HCT116 (cell line): ENCODE results near the gene IQCK. TPM values are rescaled to one million over a fixed set of nuclear protein-coding genes. Genes with fewer than 3 reads are reported as not detected.

Experiments
- ATAC-seq: fragments of 200-7000 bp; cut with Tn5 transposase; 2 replicates; pipeline ENCODE4 v1.9.1; 2020; ENCODE audit warnings: mild to moderate bottlenecking, moderate library complexity
- BruUV-seq: library from RNA; stranded (reverse); fragments of 400-500 nt; replicated peaks from 2 replicates; lab custom pipeline; 2021; lab: Mats Ljungman, UMichigan
- CTCF ChIA-PET: fragments of 300-600 bp; sonication (Branson Sonifier 250); formaldehyde crosslinking; loops from one replicate; lab custom pipeline; 2021; ENCODE audit warnings: antibody characterized with exemption; lab: Charles Lee
- POLR2A ChIA-PET: fragments of 300-600, 350-600 bp; sonication (Branson Sonifier 250); formaldehyde crosslinking; loops from one replicate; lab custom pipeline; 2021; ENCODE audit warnings: antibody characterized with exemption; lab: Charles Lee
- RAD21 ChIA-PET, 2 experiments: fragments of 300-600 bp; sonication (Branson Sonifier 250); formaldehyde crosslinking; loops; one replicate each; lab custom pipeline; 2023; ENCODE audit warnings: low total read pairs in 2 of 2; ENCODE audit not compliant: uncharacterized antibody in 2 of 2, unreplicated experiment in 2 of 2, low non-redundant PET in 1 of 2; lab: Charles Lee
- DNase-seq: peaks from one replicate; pipeline ENCODE4 v3.0.0-alpha.2; 2010; ENCODE audit warnings: low read depth, low spot score
- H2AFZ ChIP-seq: fragments of 200-600 bp; shearing (Covaris generic), sonication (generic); 2 replicates; pipeline ENCODE4 v1.6.1; 2017; ENCODE audit warnings: low read depth, mixed run types, mixed read lengths, antibody characterized with exemption, low read length; ENCODE audit not compliant: poor library complexity, severe bottlenecking
- H3K27ac ChIP-seq: 2 replicates; pipeline ENCODE4 v1.5.1; 2012; ENCODE audit warnings: low read depth, low read length
- H3K27me3 ChIP-seq: fragments of 200-600 bp; sonication (generic); 2 replicates; pipeline ENCODE4 v1.6.1; 2016; ENCODE audit warnings: mixed run types, low read length, mixed read lengths; ENCODE audit not compliant: insufficient read depth
- H3K36me3 ChIP-seq, 2 experiments: fragments of 200-500 bp in 1 of 2; fragments of 200-600 bp in 1 of 2; sonication (Bioruptor generic) in 1 of 2; sonication (generic) in 1 of 2; 2 replicates each; pipeline versions ENCODE4 v1.5.1 to v1.6.1; 2014 to 2016; ENCODE audit warnings: low read length in 2 of 2, inconsistent platforms in 1 of 2, mixed read lengths in 1 of 2, mixed run types in 1 of 2; ENCODE audit not compliant: insufficient read depth in 2 of 2, control insufficient read depth in 1 of 2
- H3K4me1 ChIP-seq, 2 experiments: fragments of 200-600 bp in 1 of 2; sonication (generic) in 1 of 2; 2 replicates each; pipeline versions ENCODE4 v1.5.1 to v1.6.1; 2012 to 2017; ENCODE audit warnings: low read length in 2 of 2, inconsistent platforms in 1 of 2, mild to moderate bottlenecking in 1 of 2, mixed read lengths in 1 of 2, mixed run types in 1 of 2, moderate library complexity in 1 of 2; ENCODE audit not compliant: insufficient read depth in 2 of 2, control insufficient read depth in 1 of 2
- H3K4me2 ChIP-seq: fragments of 200-600 bp; sonication (generic); 2 replicates; pipeline ENCODE4 v1.6.1; 2017; ENCODE audit warnings: mixed run types, low read length, mixed read lengths
- H3K4me3 ChIP-seq, 2 experiments: fragments of 200-600 bp in 1 of 2; sonication (generic) in 1 of 2; replicated peaks in 1 of 2; 2 replicates each; pipeline ENCODE4 v1.5.1; 2011 to 2016; ENCODE audit warnings: low read length in 2 of 2, control low read depth in 1 of 2, low read depth in 1 of 2, mild to moderate bottlenecking in 1 of 2, mixed read lengths in 1 of 2, mixed run types in 1 of 2
- H3K79me2 ChIP-seq: fragments of 200-600 bp; sonication (generic); 2 replicates; pipeline ENCODE4 v1.6.1; 2017; ENCODE audit warnings: mild to moderate bottlenecking, mixed run types, low read length, moderate library complexity, mixed read lengths; ENCODE audit not compliant: insufficient read depth
- H3K9ac ChIP-seq: fragments of 200-600 bp; sonication (generic); 2 replicates; pipeline ENCODE4 v1.6.1; 2016; ENCODE audit warnings: low read length, mixed read lengths
- H3K9me2 ChIP-seq: fragments of 200-600 bp; sonication (generic), shearing (Covaris generic); 2 replicates; pipeline ENCODE4 v1.6.1; 2017; ENCODE audit warnings: mixed run types, mild to moderate bottlenecking, moderate library complexity; ENCODE audit not compliant: insufficient read depth
- H3K9me3 ChIP-seq, 2 experiments: fragments of 200-500 bp in 1 of 2; fragments of 200-600 bp in 1 of 2; sonication (Bioruptor generic) in 1 of 2; sonication (generic) in 1 of 2; 2 replicates each; pipeline ENCODE4 v1.6.1; 2014 to 2017; ENCODE audit warnings: low read length in 2 of 2, mixed read lengths in 2 of 2, inconsistent platforms in 1 of 2, low read depth in 1 of 2, mild to moderate bottlenecking in 1 of 2, mixed run types in 1 of 2, moderate library complexity in 1 of 2; ENCODE audit not compliant: control insufficient read depth in 1 of 2, insufficient read depth in 1 of 2
- H4K20me1 ChIP-seq: fragments of 200-600 bp; sonication (generic), shearing (Covaris generic); 2 replicates; pipeline ENCODE4 v1.6.1; 2017; ENCODE audit warnings: mixed run types, mild to moderate bottlenecking, moderate library complexity; ENCODE audit not compliant: insufficient read depth
- CBX3 ChIP-seq: IDR thresholded peaks from 2 replicates; pipeline ENCODE4 v1.6.1; 2012; ENCODE audit warnings: low read depth
- ELF1 ChIP-seq: IDR thresholded peaks from 2 replicates; pipeline ENCODE4 v1.6.1; 2012; ENCODE audit warnings: low read depth, borderline replicate concordance
- EZH2phosphoT487 ChIP-seq: fragments of 200-600 bp; IDR thresholded peaks from 2 replicates; pipeline ENCODE4 v1.6.1; 2018; ENCODE audit warnings: antibody characterized with exemption, borderline replicate concordance
- JUND ChIP-seq: IDR thresholded peaks from 2 replicates; pipeline ENCODE4 v1.6.1; 2012
- POLR2AphosphoS5 ChIP-seq: IDR thresholded peaks from 2 replicates; pipeline ENCODE4 v1.6.1; 2011; ENCODE audit warnings: mild to moderate bottlenecking, low read depth, low read length, moderate library complexity
- RAD21 ChIP-seq: IDR thresholded peaks from 2 replicates; pipeline ENCODE4 v1.6.1; 2012; ENCODE audit warnings: low read depth, mild to moderate bottlenecking
- SIN3A ChIP-seq: IDR thresholded peaks from 2 replicates; pipeline ENCODE4 v1.6.1; 2012; ENCODE audit warnings: low read depth
- SP1 ChIP-seq: IDR thresholded peaks from 2 replicates; pipeline ENCODE4 v1.6.1; 2012; ENCODE audit warnings: low read depth
- YY1 ChIP-seq: IDR thresholded peaks from 2 replicates; pipeline ENCODE4 v1.6.1; 2011; ENCODE audit warnings: low read length, low read depth, moderate library complexity, mild to moderate bottlenecking; ENCODE audit not compliant: insufficient replicate concordance; ENCODE audit errors: extremely low read depth
- ZFX ChIP-seq: fragments of 450-650 bp; IDR thresholded peaks from 2 replicates; pipeline ENCODE4 v1.6.1; 2017
- intact Hi-C: fragments of 100-400 bp; cut with micrococcal nuclease; formaldehyde crosslinking; loops from 2 replicates; pipeline ENCODE4 v1.10.0; 2022
- total RNA-seq: library from RNA; stranded (reverse); gene quantifications from one replicate; pipeline ENCODE4 v1.2.1, GENCODE V29; 2021; ENCODE audit not compliant: unreplicated experiment
- TF ChIP-seq, protein P1 (sequence below), 3 experiments: fragments of 200-600 bp in 1 of 3; sonication (generic) in 1 of 3; IDR thresholded peaks in 2 of 3; conservative IDR thresholded peaks in 1 of 3; 2 replicates each; pipeline ENCODE4 v1.5.1; 2012 to 2017; ENCODE audit warnings: low read depth in 2 of 3, low read length in 2 of 3, antibody characterized with exemption in 1 of 3, borderline replicate concordance in 1 of 3, control low read depth in 1 of 3, mild to moderate bottlenecking in 1 of 3, mixed read lengths in 1 of 3, mixed run types in 1 of 3, moderate library complexity in 1 of 3; ENCODE audit not compliant: insufficient read depth in 1 of 3
- TF ChIP-seq, protein P2 (sequence below): IDR thresholded peaks from 2 replicates; pipeline ENCODE4 v1.6.1; 2012; ENCODE audit warnings: low read depth

Gene IQCK
- total RNA-seq, 1 experiment from 2014 or later = 11.8 TPM

DNA sequence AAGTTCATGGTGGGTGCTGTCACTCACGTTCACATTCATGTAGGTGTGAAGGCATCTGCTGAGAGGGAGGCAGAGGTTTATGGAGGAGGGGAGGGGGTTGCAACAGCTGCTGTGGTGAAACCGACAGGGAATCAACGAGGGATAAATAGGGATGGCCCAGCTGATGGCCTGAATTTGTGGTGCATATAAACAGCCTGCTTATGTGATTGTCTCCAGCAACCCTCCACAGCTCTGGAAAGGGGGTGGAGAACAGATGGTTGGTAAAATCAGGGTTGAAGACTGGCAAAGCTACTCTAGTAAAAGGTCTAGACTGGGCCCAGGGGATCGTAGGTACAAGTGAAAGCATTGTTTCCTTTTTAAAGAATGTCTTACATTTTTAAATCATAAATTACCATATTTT lies 53.7 kb downstream of the IQCK start:
- DNase-seq (no peak), ATAC-seq (no peak)
- Histone ChIP-seq H3K27ac (no peak overlapping the region), H3K79me2 (no peaks in the 10 kb centered on the region), H3K27me3 (no peaks in the 10 kb centered on the region), H3K9ac (no peak overlapping the region), H3K4me3 (no peak overlapping the region), H3K9me3 (no peaks in the 10 kb centered on the region), H3K36me3 (no peaks in the 10 kb centered on the region), H3K4me1 (no peaks in the 10 kb centered on the region), H3K9me2 (no peaks in the 10 kb centered on the region), H2AFZ (no peak overlapping the region), H4K20me1 (no peaks in the 10 kb centered on the region), H3K4me2 (no peak overlapping the region)
- POLR2A ChIA-PET = no interaction called here
- CTCF ChIA-PET = no interaction called here
- intact Hi-C loops = no loop called here
- BruUV-seq = no TSS peak
- RAD21 ChIA-PET = no interaction called here
- TF ChIP-seq RAD21 (no peak), ELF1 (no peak)
- TF ChIP-seq, all 23 proteins: peak for 0

DNA sequence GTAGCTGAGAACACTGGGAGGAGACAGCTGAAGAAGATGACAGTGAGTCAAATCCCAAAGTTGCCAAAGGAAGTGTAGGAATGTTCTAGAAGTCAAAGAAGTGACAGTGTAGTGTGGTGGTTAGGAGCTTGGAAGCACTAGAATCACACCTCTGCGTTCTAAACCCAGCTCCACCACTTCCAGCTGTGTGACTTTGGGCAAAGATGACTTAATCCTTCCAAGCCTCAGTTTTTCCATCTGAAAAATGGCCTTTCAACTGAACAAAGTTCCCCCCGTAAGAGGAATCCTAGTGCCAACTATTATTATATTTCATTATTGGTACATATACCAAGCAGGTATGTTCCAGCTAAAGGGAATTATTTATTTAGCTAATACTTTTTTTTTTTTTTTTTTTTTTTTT lies 56.0 kb downstream of the IQCK start:
- no peak overlapping the region for H3K9ac ChIP-seq
- CTCF ChIA-PET = no interaction called here

More for the DNA sequence above, 56.0 kb downstream of the IQCK start:
- no peak overlapping the region for H3K4me2 ChIP-seq
- no peaks in the 10 kb centered on the region for H3K9me2 ChIP-seq
- H3K27ac ChIP-seq = no peak overlapping the region
- no peaks in the 10 kb centered on the region for H3K4me1 ChIP-seq
- BruUV-seq = no TSS peak
- H3K9me3 ChIP-seq = no peaks in the 10 kb centered on the region
- POLR2A ChIA-PET = no interaction called here
- H3K27me3 ChIP-seq = no peaks in the 10 kb centered on the region
- no peaks in the 10 kb centered on the region for H4K20me1 ChIP-seq
- intact Hi-C loops = no loop called here
- H3K4me3 ChIP-seq = no peak overlapping the region
- ATAC-seq (no peak), DNase-seq (no peak)
- H3K36me3 ChIP-seq = no peaks in the 10 kb centered on the region
- TF ChIP-seq SP1 (no peak), CBX3 (no peak), ZFX (no peak), RAD21 (no peak), SIN3A (no peak), JUND (no peak), YY1 (no peak), POLR2AphosphoS5 (no peak), EZH2phosphoT487 (no peak)
- TF ChIP-seq, protein P1, sequence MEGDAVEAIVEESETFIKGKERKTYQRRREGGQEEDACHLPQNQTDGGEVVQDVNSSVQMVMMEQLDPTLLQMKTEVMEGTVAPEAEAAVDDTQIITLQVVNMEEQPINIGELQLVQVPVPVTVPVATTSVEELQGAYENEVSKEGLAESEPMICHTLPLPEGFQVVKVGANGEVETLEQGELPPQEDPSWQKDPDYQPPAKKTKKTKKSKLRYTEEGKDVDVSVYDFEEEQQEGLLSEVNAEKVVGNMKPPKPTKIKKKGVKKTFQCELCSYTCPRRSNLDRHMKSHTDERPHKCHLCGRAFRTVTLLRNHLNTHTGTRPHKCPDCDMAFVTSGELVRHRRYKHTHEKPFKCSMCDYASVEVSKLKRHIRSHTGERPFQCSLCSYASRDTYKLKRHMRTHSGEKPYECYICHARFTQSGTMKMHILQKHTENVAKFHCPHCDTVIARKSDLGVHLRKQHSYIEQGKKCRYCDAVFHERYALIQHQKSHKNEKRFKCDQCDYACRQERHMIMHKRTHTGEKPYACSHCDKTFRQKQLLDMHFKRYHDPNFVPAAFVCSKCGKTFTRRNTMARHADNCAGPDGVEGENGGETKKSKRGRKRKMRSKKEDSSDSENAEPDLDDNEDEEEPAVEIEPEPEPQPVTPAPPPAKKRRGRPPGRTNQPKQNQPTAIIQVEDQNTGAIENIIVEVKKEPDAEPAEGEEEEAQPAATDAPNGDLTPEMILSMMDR (IDR thresholded peaks at IDR 0.05 in 2 of 3, conservative IDR thresholded peaks at IDR 0.05 in 1 of 3; ENCODE audit: borderline replicate concordance in 1 of 3, insufficient read depth in 1 of 3, low read depth in 2 of 3, low read length in 2 of 3) = no peak
- TF ChIP-seq, protein P2, sequence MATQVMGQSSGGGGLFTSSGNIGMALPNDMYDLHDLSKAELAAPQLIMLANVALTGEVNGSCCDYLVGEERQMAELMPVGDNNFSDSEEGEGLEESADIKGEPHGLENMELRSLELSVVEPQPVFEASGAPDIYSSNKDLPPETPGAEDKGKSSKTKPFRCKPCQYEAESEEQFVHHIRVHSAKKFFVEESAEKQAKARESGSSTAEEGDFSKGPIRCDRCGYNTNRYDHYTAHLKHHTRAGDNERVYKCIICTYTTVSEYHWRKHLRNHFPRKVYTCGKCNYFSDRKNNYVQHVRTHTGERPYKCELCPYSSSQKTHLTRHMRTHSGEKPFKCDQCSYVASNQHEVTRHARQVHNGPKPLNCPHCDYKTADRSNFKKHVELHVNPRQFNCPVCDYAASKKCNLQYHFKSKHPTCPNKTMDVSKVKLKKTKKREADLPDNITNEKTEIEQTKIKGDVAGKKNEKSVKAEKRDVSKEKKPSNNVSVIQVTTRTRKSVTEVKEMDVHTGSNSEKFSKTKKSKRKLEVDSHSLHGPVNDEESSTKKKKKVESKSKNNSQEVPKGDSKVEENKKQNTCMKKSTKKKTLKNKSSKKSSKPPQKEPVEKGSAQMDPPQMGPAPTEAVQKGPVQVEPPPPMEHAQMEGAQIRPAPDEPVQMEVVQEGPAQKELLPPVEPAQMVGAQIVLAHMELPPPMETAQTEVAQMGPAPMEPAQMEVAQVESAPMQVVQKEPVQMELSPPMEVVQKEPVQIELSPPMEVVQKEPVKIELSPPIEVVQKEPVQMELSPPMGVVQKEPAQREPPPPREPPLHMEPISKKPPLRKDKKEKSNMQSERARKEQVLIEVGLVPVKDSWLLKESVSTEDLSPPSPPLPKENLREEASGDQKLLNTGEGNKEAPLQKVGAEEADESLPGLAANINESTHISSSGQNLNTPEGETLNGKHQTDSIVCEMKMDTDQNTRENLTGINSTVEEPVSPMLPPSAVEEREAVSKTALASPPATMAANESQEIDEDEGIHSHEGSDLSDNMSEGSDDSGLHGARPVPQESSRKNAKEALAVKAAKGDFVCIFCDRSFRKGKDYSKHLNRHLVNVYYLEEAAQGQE = no peak
- no peak overlapping the region for H2AFZ ChIP-seq
- H3K79me2 ChIP-seq = no peaks in the 10 kb centered on the region
- RAD21 ChIA-PET = no interaction called here
